GM12878 (cell line): ENCODE data around the gene SAMSN1. TPM values are rescaled to one million over a fixed set of nuclear protein-coding genes. Genes with fewer than 3 reads are reported as not detected.

Experiments used
- ASH2L ChIP-seq: fragments of 300-600, 200-600 bp; sonication (generic); IDR thresholded peaks from 2 replicates; pipeline ENCODE4 v1.6.1; 2017; ENCODE audit warnings: low read depth, mild to moderate bottlenecking, borderline replicate concordance
- ATF7 ChIP-seq: fragments of 450-650 bp; IDR thresholded peaks from 2 replicates; pipeline ENCODE4 v1.6.1; 2016; ENCODE audit warnings: low read depth, mild to moderate bottlenecking
- BMI1 ChIP-seq: fragments of 450-650 bp; IDR thresholded peaks from 2 replicates; pipeline ENCODE4 v1.6.1; 2016; ENCODE audit warnings: mild to moderate bottlenecking, moderate library complexity, borderline replicate concordance
- CBFB ChIP-seq: IDR thresholded peaks from 2 replicates; pipeline ENCODE4 v1.6.1; 2016; ENCODE audit warnings: antibody characterized with exemption, low read depth
- CEBPB ChIP-seq, 2 experiments: fragments of 150-350 bp in 1 of 2; IDR thresholded peaks; 2 replicates each; pipeline ENCODE4 v1.6.1; 2012 to 2014; ENCODE audit warnings: low read depth in 2 of 2, low read length in 2 of 2, borderline replicate concordance in 1 of 2, inconsistent platforms in 1 of 2
- CREB1 ChIP-seq: IDR thresholded peaks from 2 replicates; pipeline ENCODE4 v1.6.1; 2012; ENCODE audit warnings: low read depth, mild to moderate bottlenecking, inconsistent platforms
- CREM ChIP-seq: IDR thresholded peaks from 2 replicates; pipeline ENCODE4 v1.6.1; 2014; ENCODE audit warnings: antibody characterized with exemption, low read depth
- EP300 ChIP-seq, 2 experiments: fragments of 150-350 bp in 1 of 2; IDR thresholded peaks; 2 replicates each; pipeline ENCODE4 v1.6.1; 2011 to 2012; ENCODE audit warnings: low read depth in 2 of 2, low read length in 2 of 2, borderline replicate concordance in 1 of 2, improper control_type of control experiment in 1 of 2, inconsistent platforms in 1 of 2; ENCODE audit not compliant: control insufficient read depth in 1 of 2
- ETV6 ChIP-seq, 2 experiments: fragments of 450-650 bp in 1 of 2; IDR thresholded peaks in 1 of 2; conservative IDR thresholded peaks in 1 of 2; 2 replicates each; pipeline ENCODE4 v1.6.1; 2014; ENCODE audit warnings: antibody characterized with exemption in 1 of 2, borderline replicate concordance in 1 of 2, low read depth in 1 of 2, mild to moderate bottlenecking in 1 of 2, moderate library complexity in 1 of 2
- IKZF2 ChIP-seq, 2 experiments: fragments of 450-650 bp; IDR thresholded peaks; 2 replicates each; pipeline ENCODE4 v1.6.1; 2017; ENCODE audit warnings: mild to moderate bottlenecking in 2 of 2, moderate library complexity in 2 of 2
- JUNB ChIP-seq: IDR thresholded peaks from 2 replicates; pipeline ENCODE4 v1.6.1; 2016; ENCODE audit warnings: antibody characterized with exemption, mild to moderate bottlenecking
- MEF2A ChIP-seq: IDR thresholded peaks from 2 replicates; pipeline ENCODE4 v1.6.1; 2011; ENCODE audit warnings: low read depth, mild to moderate bottlenecking, low read length, moderate library complexity; ENCODE audit not compliant: insufficient read depth
- MEF2B ChIP-seq: fragments of 450-650 bp; IDR thresholded peaks from 2 replicates; pipeline ENCODE4 v1.6.1; 2018; ENCODE audit warnings: mild to moderate bottlenecking, moderate library complexity; ENCODE audit not compliant: partially characterized antibody, poor library complexity, severe bottlenecking
- NBN ChIP-seq: fragments of 450-650 bp; IDR thresholded peaks from 2 replicates; pipeline ENCODE4 v1.6.1; 2016
- RAD51 ChIP-seq: fragments of 450-650 bp; IDR thresholded peaks from 2 replicates; pipeline ENCODE4 v1.6.1; 2016; ENCODE audit warnings: moderate library complexity, mild to moderate bottlenecking, inconsistent platforms
- RBBP5 ChIP-seq: fragments of 200-600 bp; sonication (generic); conservative IDR thresholded peaks from 2 replicates; pipeline ENCODE4 v1.6.1; 2016
- RUNX3 ChIP-seq: IDR thresholded peaks from 2 replicates; pipeline ENCODE4 v1.6.1; 2012; ENCODE audit warnings: low read length, inconsistent platforms
- SMC3 ChIP-seq: IDR thresholded peaks from 2 replicates; pipeline ENCODE4 v1.6.1; 2011; ENCODE audit warnings: low read length, improper control_type of control experiment, borderline replicate concordance
- polyA plus RNA-seq, 11 experiments: library from polyadenylated mRNA; depleted of rRNA in 4 of 11; unstranded in 6 of 11; stranded (reverse) in 5 of 11; fragments of >200 nt; fragmentation: Nextera tagmentation in 4 of 11; fragmentation: Illumina TruSeq in 1 of 11; extraction: Ambion mirVana in 4 of 11; extraction: Trizol in 1 of 11; gene quantifications; 1 replicate in 1 of 11; 2 replicates in 10 of 11; pipeline versions ENCODE4 v1.2.1 to v1.2.3, GENCODE V29; 2011 to 2016; ENCODE audit warnings: inconsistent platforms in 2 of 11, missing spikeins in 2 of 11, low read depth in 1 of 11
- total RNA-seq, 4 experiments: library from RNA; depleted of rRNA in 3 of 4; stranded (reverse); fragments of >200 nt in 3 of 4; fragmentation: Illumina TruSeq in 1 of 4; extraction: Trizol in 1 of 4; gene quantifications; 2 replicates each; pipeline versions ENCODE4 v1.2.1 to v1.2.3, GENCODE V29; 2013 to 2021
- TF ChIP-seq, protein P1 (sequence below): fragments of 450-650 bp; IDR thresholded peaks from 2 replicates; pipeline ENCODE4 v1.6.1; 2016; ENCODE audit warnings: mild to moderate bottlenecking
- TF ChIP-seq, protein P2 (sequence below): fragments of 150-350 bp; IDR thresholded peaks from 2 replicates; pipeline ENCODE4 v1.6.1; 2014; ENCODE audit warnings: mild to moderate bottlenecking, low read depth, low read length
- TF ChIP-seq, protein P3 (sequence below): fragments of 450-650 bp; IDR thresholded peaks from 2 replicates; pipeline ENCODE4 v1.6.1; 2016; ENCODE audit warnings: mild to moderate bottlenecking
- TF ChIP-seq, protein P4 (sequence below): IDR thresholded peaks from 2 replicates; pipeline ENCODE4 v1.6.1; 2011; ENCODE audit warnings: borderline replicate concordance, low read depth, mild to moderate bottlenecking, moderate library complexity, mixed read lengths, low read length; ENCODE audit not compliant: insufficient read depth; ENCODE audit errors: extremely low read length
- TF ChIP-seq, protein P5 (sequence below): IDR thresholded peaks from 2 replicates; pipeline ENCODE4 v1.6.1; 2012; ENCODE audit warnings: low read length, inconsistent platforms

Gene SAMSN1
- total and polyA plus RNA-seq, 10 of the 15 experiments (the other 5 are each of a cell fraction or from before 2014, with no cell fraction given): 23.2 to 102 (median 44.9) TPM

DNA sequence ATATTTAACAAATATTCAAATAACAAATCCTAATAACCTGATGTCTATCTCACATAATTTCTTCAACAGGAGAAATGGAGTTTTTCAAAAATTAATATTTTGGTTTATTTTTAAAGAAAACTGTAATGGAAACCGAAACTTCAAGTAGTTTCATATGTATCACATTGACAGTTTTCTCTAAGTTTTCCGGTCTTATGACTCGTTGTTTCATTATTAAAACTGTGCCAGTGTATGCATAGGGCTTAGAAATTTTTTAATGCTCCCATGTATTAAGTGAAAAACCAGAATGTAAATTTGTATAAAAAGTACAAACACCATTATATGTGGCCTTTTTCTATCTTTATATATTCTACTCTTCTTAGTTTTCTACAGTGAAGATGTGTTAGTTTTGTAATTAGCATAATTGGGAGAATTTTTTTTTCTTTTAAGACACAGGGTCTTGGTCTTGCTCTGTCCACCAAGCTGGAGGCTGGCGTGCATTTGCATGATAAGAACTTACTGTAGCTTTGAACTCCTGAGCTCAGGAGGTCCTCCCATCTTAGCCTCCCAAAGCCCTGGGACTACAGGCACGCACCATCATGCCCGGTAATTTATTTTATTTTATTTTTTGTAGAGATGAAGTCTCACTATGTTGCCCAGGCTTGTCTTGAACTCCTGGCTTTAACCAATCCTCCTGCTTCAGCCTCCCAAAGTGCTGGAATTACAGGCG lies 43.9 kb upstream of the SAMSN1 start (continued):
- TF ChIP-seq ETV6 (conservative IDR thresholded peaks at IDR 0.05 in 1 of 2, IDR thresholded peaks at IDR 0.05 in 1 of 2; ENCODE audit: borderline replicate concordance in 1 of 2, low read depth in 1 of 2): peak in 1 of 2 experiments; percentile 38; a peak in 1 of 4 replicates
- TF ChIP-seq BMI1: no peak
- no peak for TF ChIP-seq CEBPB (IDR thresholded peaks at IDR 0.05; ENCODE audit: borderline replicate concordance in 1 of 2, low read depth in 2 of 2, low read length in 2 of 2)
- TF ChIP-seq CBFB: no peak
- TF ChIP-seq SMC3: no peak
- peak; percentile 84 for TF ChIP-seq JUNB
- peak; percentile 76 to 79 for TF ChIP-seq EP300 (IDR thresholded peaks at IDR 0.05; ENCODE audit: borderline replicate concordance in 1 of 2, control insufficient read depth in 1 of 2, low read depth in 2 of 2, low read length in 2 of 2)
- TF ChIP-seq, protein P1, sequence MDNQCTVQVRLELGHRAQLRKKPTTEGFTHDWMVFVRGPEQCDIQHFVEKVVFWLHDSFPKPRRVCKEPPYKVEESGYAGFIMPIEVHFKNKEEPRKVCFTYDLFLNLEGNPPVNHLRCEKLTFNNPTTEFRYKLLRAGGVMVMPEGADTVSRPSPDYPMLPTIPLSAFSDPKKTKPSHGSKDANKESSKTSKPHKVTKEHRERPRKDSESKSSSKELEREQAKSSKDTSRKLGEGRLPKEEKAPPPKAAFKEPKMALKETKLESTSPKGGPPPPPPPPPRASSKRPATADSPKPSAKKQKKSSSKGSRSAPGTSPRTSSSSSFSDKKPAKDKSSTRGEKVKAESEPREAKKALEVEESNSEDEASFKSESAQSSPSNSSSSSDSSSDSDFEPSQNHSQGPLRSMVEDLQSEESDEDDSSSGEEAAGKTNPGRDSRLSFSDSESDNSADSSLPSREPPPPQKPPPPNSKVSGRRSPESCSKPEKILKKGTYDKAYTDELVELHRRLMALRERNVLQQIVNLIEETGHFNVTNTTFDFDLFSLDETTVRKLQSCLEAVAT: 0 out of 2 replicates have a peak, but pooled peaks have one; percentile 50
- 0 out of 2 replicates have a peak, but pooled peaks have one; percentile 66 for TF ChIP-seq MEF2A
- 0 out of 2 replicates have a peak, but pooled peaks have one; percentile 44 for TF ChIP-seq NBN
- TF ChIP-seq, protein P2, sequence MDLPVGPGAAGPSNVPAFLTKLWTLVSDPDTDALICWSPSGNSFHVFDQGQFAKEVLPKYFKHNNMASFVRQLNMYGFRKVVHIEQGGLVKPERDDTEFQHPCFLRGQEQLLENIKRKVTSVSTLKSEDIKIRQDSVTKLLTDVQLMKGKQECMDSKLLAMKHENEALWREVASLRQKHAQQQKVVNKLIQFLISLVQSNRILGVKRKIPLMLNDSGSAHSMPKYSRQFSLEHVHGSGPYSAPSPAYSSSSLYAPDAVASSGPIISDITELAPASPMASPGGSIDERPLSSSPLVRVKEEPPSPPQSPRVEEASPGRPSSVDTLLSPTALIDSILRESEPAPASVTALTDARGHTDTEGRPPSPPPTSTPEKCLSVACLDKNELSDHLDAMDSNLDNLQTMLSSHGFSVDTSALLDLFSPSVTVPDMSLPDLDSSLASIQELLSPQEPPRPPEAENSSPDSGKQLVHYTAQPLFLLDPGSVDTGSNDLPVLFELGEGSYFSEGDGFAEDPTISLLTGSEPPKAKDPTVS: no peak
- TF ChIP-seq IKZF2 (IDR thresholded peaks at IDR 0.05): no peak; a peak in 1 of 4 replicates
- TF ChIP-seq RUNX3: peak; percentile 40; the same call in 1 of the 2 replicates
- TF ChIP-seq, protein P3, sequence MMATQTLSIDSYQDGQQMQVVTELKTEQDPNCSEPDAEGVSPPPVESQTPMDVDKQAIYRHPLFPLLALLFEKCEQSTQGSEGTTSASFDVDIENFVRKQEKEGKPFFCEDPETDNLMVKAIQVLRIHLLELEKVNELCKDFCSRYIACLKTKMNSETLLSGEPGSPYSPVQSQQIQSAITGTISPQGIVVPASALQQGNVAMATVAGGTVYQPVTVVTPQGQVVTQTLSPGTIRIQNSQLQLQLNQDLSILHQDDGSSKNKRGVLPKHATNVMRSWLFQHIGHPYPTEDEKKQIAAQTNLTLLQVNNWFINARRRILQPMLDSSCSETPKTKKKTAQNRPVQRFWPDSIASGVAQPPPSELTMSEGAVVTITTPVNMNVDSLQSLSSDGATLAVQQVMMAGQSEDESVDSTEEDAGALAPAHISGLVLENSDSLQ: peak; percentile 26; the same call in 1 of the 2 replicates
- TF ChIP-seq, protein P4, sequence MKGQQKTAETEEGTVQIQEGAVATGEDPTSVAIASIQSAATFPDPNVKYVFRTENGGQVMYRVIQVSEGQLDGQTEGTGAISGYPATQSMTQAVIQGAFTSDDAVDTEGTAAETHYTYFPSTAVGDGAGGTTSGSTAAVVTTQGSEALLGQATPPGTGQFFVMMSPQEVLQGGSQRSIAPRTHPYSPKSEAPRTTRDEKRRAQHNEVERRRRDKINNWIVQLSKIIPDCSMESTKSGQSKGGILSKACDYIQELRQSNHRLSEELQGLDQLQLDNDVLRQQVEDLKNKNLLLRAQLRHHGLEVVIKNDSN: no peak
- peak; percentile 36 for TF ChIP-seq MEF2B
- TF ChIP-seq CREB1: peak; percentile 52; the same call in 1 of the 2 replicates
- TF ChIP-seq, protein P5, sequence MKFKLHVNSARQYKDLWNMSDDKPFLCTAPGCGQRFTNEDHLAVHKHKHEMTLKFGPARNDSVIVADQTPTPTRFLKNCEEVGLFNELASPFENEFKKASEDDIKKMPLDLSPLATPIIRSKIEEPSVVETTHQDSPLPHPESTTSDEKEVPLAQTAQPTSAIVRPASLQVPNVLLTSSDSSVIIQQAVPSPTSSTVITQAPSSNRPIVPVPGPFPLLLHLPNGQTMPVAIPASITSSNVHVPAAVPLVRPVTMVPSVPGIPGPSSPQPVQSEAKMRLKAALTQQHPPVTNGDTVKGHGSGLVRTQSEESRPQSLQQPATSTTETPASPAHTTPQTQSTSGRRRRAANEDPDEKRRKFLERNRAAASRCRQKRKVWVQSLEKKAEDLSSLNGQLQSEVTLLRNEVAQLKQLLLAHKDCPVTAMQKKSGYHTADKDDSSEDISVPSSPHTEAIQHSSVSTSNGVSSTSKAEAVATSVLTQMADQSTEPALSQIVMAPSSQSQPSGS: peak; percentile 71
- TF ChIP-seq CREM: peak; percentile 50; the same call in 1 of the 2 replicates
- peak; percentile 44 for TF ChIP-seq RAD51
- no peak for TF ChIP-seq RBBP5
- no peak for TF ChIP-seq ASH2L
- peak; percentile 81; the same call in 1 of the 2 replicates for TF ChIP-seq ATF7
